GM12891 (cell line): Measurements from ENCODE around the gene ST14.

Experiments used
- POLR2A ChIP-seq: IDR thresholded peaks from 2 replicates; pipeline ENCODE4 v1.6.1; 2011; ENCODE audit warnings: low read depth, low read length, control low read depth
- TAF1 ChIP-seq: IDR thresholded peaks from 2 replicates; pipeline ENCODE4 v1.6.1; 2011; ENCODE audit warnings: low read depth, low read length, control low read depth

DNA sequence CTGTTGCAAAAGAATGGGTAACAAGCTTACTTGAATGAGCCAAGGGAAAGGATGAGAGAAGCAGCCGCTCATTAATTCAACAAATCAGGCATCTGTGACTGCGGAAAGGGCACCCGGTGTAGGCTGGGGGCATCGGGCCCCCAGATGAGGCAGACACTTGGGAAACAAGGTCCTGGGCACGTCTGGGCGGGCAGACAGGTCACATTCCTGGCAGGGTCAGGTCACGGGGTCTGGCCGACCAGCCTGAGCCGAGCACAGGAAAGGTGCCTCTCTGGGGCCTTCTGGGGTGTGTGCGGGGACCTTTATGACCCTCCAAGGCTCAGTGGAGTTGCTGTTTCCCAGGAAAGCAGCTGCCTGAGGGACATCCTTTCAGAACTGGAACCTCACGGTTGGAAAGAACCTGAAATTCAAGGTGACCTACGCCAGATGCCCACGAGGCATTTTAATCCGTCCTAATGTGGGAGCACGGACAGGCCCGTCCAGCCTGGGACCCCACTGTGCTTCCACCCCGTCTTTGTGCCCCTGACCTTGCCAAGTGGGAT lies 57.1 kb downstream of the ST14 start:
- no peak for TF ChIP-seq POLR2A
- no peak for TF ChIP-seq TAF1
